CD14-positive monocyte (primary cell): ENCODE results near the gene ST13. TPM values are rescaled to one million over a fixed set of nuclear protein-coding genes. Genes with fewer than 3 reads are reported as not detected.
A peak's percentile ranks its signal among the peaks of the same experiment; 100 is the strongest.
"Not testable (repeated sequence)": the region's sequence is repeated elsewhere in the genome, so short reads cannot be mapped to it uniquely, and the experiment has no call there.

ENCODE experiments used
- DNase-seq, 3 donors: peaks; one replicate each; pipeline ENCODE4 v3.0.0-alpha.2; 2011 to 2022
- H2AFZ ChIP-seq: 2 replicates; pipeline ENCODE4 v1.6.0; 2012; ENCODE audit warnings: mild to moderate bottlenecking, low read depth, low read length, inconsistent platforms; ENCODE audit not compliant: insufficient read depth, poor library complexity, severe bottlenecking
- H3K27ac ChIP-seq, 2 donors: 1 replicate in 1 of 2; 2 replicates in 1 of 2; pipeline ENCODE4 v1.5.1; 2012 to 2013; ENCODE audit warnings: low read length in 2 of 2, control low read depth in 1 of 2, inconsistent platforms in 1 of 2, low read depth in 1 of 2, mild to moderate bottlenecking in 1 of 2
- H3K27me3 ChIP-seq, 2 donors: one replicate each; pipeline versions ENCODE4 v1.6.0 to v1.6.1; 2011 to 2013; ENCODE audit warnings: low read length in 2 of 2; ENCODE audit not compliant: control insufficient read depth in 2 of 2, insufficient read depth in 2 of 2
- H3K36me3 ChIP-seq, 2 donors: replicated peaks in 1 of 2; 1 replicate in 1 of 2; 2 replicates in 1 of 2; pipeline versions ENCODE4 v1.5.1 to v1.6.1; 2012 to 2013; ENCODE audit warnings: low read length in 2 of 2, control low read depth in 1 of 2, inconsistent platforms in 1 of 2, mild to moderate bottlenecking in 1 of 2; ENCODE audit not compliant: insufficient read depth in 2 of 2, control insufficient read depth in 1 of 2
- H3K4me1 ChIP-seq, 2 donors: 1 replicate in 1 of 2; 2 replicates in 1 of 2; pipeline versions ENCODE4 v1.5.1 to v1.6.1; 2012 to 2013; ENCODE audit warnings: low read length in 2 of 2, control low read depth in 1 of 2, inconsistent platforms in 1 of 2, mild to moderate bottlenecking in 1 of 2, moderate library complexity in 1 of 2; ENCODE audit not compliant: insufficient read depth in 2 of 2, control insufficient read depth in 1 of 2
- H3K4me2 ChIP-seq: replicated peaks from 2 replicates; pipeline ENCODE3; 2012; ENCODE audit warnings: low read length, moderate library complexity, mild to moderate bottlenecking; ENCODE audit not compliant: poor library complexity, severe bottlenecking; ENCODE audit errors: extremely low read depth
- H3K4me3 ChIP-seq, 3 experiments: fragments of 200-600 bp in 1 of 3; sonication (generic) in 1 of 3; replicated peaks in 1 of 3; 1 replicate in 2 of 3; 2 replicates in 1 of 3; pipeline ENCODE4 v1.5.1; 2011 to 2013; ENCODE audit warnings: low read length in 3 of 3, mild to moderate bottlenecking in 3 of 3, control low read depth in 2 of 3, low read depth in 2 of 3, inconsistent platforms in 1 of 3, moderate library complexity in 1 of 3
- H3K79me2 ChIP-seq: 2 replicates; pipeline ENCODE4 v1.6.0; 2012; ENCODE audit warnings: mild to moderate bottlenecking, control low read depth, inconsistent platforms, low read length, moderate library complexity; ENCODE audit not compliant: insufficient read depth
- H3K9ac ChIP-seq: 2 replicates; pipeline ENCODE4 v1.6.0; 2017; ENCODE audit warnings: low read length, mild to moderate bottlenecking; ENCODE audit not compliant: insufficient read depth, poor library complexity, severe bottlenecking
- H3K9me3 ChIP-seq, 2 donors: replicated peaks in 1 of 2; 1 replicate in 1 of 2; 2 replicates in 1 of 2; pipeline versions ENCODE4 v1.5.1 to v1.6.1; 2012 to 2013; ENCODE audit warnings: low read length in 2 of 2, control low read depth in 1 of 2; ENCODE audit not compliant: control insufficient read depth in 1 of 2, insufficient read depth in 1 of 2
- H4K20me1 ChIP-seq: 2 replicates; pipeline ENCODE4 v1.6.0; 2012; ENCODE audit warnings: mild to moderate bottlenecking, low read length, control low read depth, moderate library complexity; ENCODE audit not compliant: insufficient read depth
- H3K27ac Mint-ChIP-seq, 7 donors: one replicate each; pipeline ENCODE4 v1.8.0; 2020; ENCODE audit warnings: mild to moderate bottlenecking in 7 of 7, mixed read lengths in 7 of 7, moderate library complexity in 6 of 7, inconsistent platforms in 2 of 7
- H3K27me3 Mint-ChIP-seq, 3 donors: one replicate each; pipeline ENCODE4 v1.8.0; 2021 to 2022; ENCODE audit warnings: low read depth in 3 of 3, mild to moderate bottlenecking in 3 of 3, mixed read lengths in 3 of 3, moderate library complexity in 3 of 3, inconsistent platforms in 1 of 3
- H3K36me3 Mint-ChIP-seq, 2 donors: one replicate each; pipeline ENCODE4 v1.8.0; 2020; ENCODE audit warnings: mixed read lengths in 2 of 2, inconsistent platforms in 1 of 2, mild to moderate bottlenecking in 1 of 2
- H3K4me1 Mint-ChIP-seq: one replicate; pipeline ENCODE4 v1.8.0; 2020; ENCODE audit warnings: mild to moderate bottlenecking, mixed read lengths
- H3K4me3 Mint-ChIP-seq, 2 donors: one replicate each; pipeline ENCODE4 v1.8.0; 2020; ENCODE audit warnings: mild to moderate bottlenecking in 2 of 2, mixed read lengths in 2 of 2, moderate library complexity in 1 of 2
- H3K9me3 Mint-ChIP-seq, 7 donors: one replicate each; pipeline ENCODE4 v1.8.0; 2020 to 2022; ENCODE audit warnings: mixed read lengths in 7 of 7, mild to moderate bottlenecking in 6 of 7, moderate library complexity in 6 of 7, inconsistent platforms in 2 of 7
- CTCF ChIP-seq: fragments of 200-600 bp; IDR thresholded peaks from one replicate; pipeline ENCODE4 v1.8.0; 2022; ENCODE audit warnings: antibody characterized with exemption, mild to moderate bottlenecking
- WGBS: methylation state at CpG from one replicate; pipeline ENCODE4 v1.1.5; 2013; ENCODE audit warnings: missing lambda C conversion rate; ENCODE audit not compliant: insufficient coverage; 5-methylcytosine and 5-hydroxymethylcytosine counted together
- intact Hi-C, 2 donors: fragments of 100-400 bp; cut with micrococcal nuclease; formaldehyde crosslinking; loops; one replicate each; pipeline versions ENCODE4 v1.15.0 to v1.15.1; 2023
- polyA plus RNA-seq, 3 donors: library from polyadenylated mRNA; depleted of rRNA in 1 of 3; unstranded in 2 of 3; stranded (reverse) in 1 of 3; fragments of 300-500 nt in 2 of 3; fragments of >200 nt in 1 of 3; fragmentation: Illumina TruSeq in 2 of 3; gene quantifications; 1 replicate in 2 of 3; 2 replicates in 1 of 3; pipeline ENCODE4 v1.2.3, GENCODE V29; 2012 to 2021

The ST13 gene
- polyA plus RNA-seq, 3 donors: 56.1 to 81.3 (median 67.2) TPM

- no CpG with 5 or more reads among the region's 3 CpGs for WGBS
- TF ChIP-seq CTCF: no peak
- peaks cover 18 to 28% of the 10 kb centered on the region in 2 donors for H3K4me1 ChIP-seq
- Mint-ChIP-seq H3K27ac (peak overlapping the region in 3 of 7 donors; percentile 31 to 63 (median 46)), H3K9me3 (no peaks in the 10 kb centered on the region), H3K4me3 (no peak overlapping the region), H3K4me1 (peaks cover 23% of the 10 kb centered on the region), H3K27me3 (no peaks in the 10 kb centered on the region), H3K36me3 (peaks cover 17 to 22% of the 10 kb centered on the region in 2 donors)
- H4K20me1 ChIP-seq: peaks cover 14% of the 10 kb centered on the region
- DNase-seq: no peak
- H3K27ac ChIP-seq: peak overlapping the region in 1 of 2 donors; percentile 97
- H3K9ac ChIP-seq: no peak overlapping the region
- intact Hi-C loops: no loop called here
- no peak overlapping the region for H3K4me2 ChIP-seq
- H3K9me3 ChIP-seq: no peaks in the 10 kb centered on the region
- no peak overlapping the region for H3K4me3 ChIP-seq
- peaks cover 89% of the 10 kb centered on the region for H3K79me2 ChIP-seq
- no peaks in the 10 kb centered on the region for H3K27me3 ChIP-seq
- H2AFZ ChIP-seq: no peak overlapping the region
- H3K36me3 ChIP-seq: peaks cover 16 to 30% of the 10 kb centered on the region in 2 donors
These were observed 2.5 kb downstream of the ST13 start for GRCh38 chr22:40853961-40854360.

GRCh38 chr22:40853333-40853732 lies 3.1 kb downstream of the ST13 start:
- Histone ChIP-seq H3K4me3 (no peak overlapping the region), H3K36me3 (peaks cover 22 to 36% of the 10 kb centered on the region in 2 donors), H3K9ac (no peak overlapping the region), H3K4me1 (peaks cover 18 to 28% of the 10 kb centered on the region in 2 donors), H4K20me1 (peaks cover 14% of the 10 kb centered on the region), H3K27ac (no peak overlapping the region), H3K9me3 (no peaks in the 10 kb centered on the region), H3K79me2 (peaks cover 83% of the 10 kb centered on the region), H3K27me3 (no peaks in the 10 kb centered on the region), H3K4me2 (no peak overlapping the region), H2AFZ (no peak overlapping the region)
- 100% methylated on average over 1 of the region's 1 CpG for WGBS
- DNase-seq: no peak
- Mint-ChIP-seq H3K4me1 (peaks cover 23% of the 10 kb centered on the region), H3K27ac (peak overlapping the region in 2 of 7 donors; percentile 31 to 63), H3K4me3 (no peak overlapping the region), H3K36me3 (peaks cover 21 to 23% of the 10 kb centered on the region in 2 donors), H3K9me3 (no peaks in the 10 kb centered on the region), H3K27me3 (no peaks in the 10 kb centered on the region)
- intact Hi-C loops: no loop called here
- no peak for TF ChIP-seq CTCF

- H3K4me1 Mint-ChIP-seq, DNase-seq, H3K27me3 ChIP-seq, H4K20me1 ChIP-seq, H3K4me3 Mint-ChIP-seq, H3K27ac ChIP-seq, H3K27ac Mint-ChIP-seq, H3K9ac ChIP-seq, H3K4me2 ChIP-seq, H3K27me3 Mint-ChIP-seq, H3K4me1 ChIP-seq, H2AFZ ChIP-seq, H3K4me3 ChIP-seq, H3K9me3 ChIP-seq, H3K9me3 Mint-ChIP-seq: not testable (repeated sequence)
- H3K36me3 ChIP-seq: peaks cover 78 to 98% of the 10 kb centered on the region in 2 donors
- H3K79me2 ChIP-seq: peaks cover 20% of the 10 kb centered on the region
- WGBS: 94% methylated on average over 6 of the region's 11 CpGs
- peaks cover 66 to 85% of the 10 kb centered on the region in 2 donors for H3K36me3 Mint-ChIP-seq
- intact Hi-C loops: loop anchor here in 1 of 2 donors (10.0 kb wide), 1 partner anchor 309 kb away; no protein-coding TSS in a partner anchor
These were observed 10.6 kb downstream of the ST13 start for GRCh38 chr22:40845816-40846215.
